ENCODE measurements around the gene CAGE1.

Gene CAGE1

GRCh38 chr6:7311917-7312615 lies 77.5 kb downstream of the CAGE1 start:
- DNase-seq (ENCODE audit: low read depth, low spot score): no peak

DNA sequence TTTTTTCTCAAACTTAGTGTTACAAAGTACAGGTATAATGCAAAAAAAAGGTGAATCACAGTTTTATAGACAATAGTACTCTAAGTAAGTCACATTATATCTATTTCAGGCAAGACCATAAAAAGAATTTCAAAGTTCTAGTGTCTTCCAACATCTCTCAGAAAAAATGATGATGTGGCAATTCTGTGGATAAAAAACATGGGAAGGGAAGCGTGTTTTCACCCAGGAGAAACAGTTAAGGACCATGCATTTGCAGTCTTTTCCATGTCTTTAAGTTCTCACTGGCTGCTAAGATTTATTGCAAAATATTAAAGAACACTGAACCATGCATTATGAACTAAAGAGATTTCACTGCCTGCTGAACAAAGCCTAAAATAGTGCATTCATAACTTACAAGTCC lies 78.4 kb downstream of the CAGE1 start:
- no peak for DNase-seq (ENCODE audit: low read depth, low spot score)

DNA sequence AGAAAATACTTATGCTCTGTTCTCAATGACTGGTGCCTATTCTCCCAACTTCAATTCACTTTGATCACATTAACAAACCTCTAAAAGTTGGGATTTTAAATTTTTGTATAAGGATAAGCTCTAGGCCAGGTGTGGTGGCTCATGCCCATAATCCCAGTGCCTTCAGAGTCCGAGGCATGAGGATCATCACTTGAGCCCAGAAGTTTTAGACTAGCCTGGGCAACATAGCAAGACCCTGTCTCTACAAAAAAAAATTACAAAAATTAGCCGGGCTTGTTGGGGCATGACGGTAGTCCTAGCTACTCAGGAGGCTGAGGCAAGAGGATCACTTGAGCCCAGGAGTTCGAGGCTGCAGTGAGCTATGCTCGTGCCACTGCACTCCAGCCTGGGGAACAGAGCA lies 80.5 kb downstream of the CAGE1 start:
- no peak for DNase-seq (ENCODE audit: low read depth, low spot score)

GRCh38 chr6:7307533-7307932 lies 82.0 kb downstream of the CAGE1 start:
- no peak for DNase-seq (ENCODE audit: low read depth, low spot score)

DNA sequence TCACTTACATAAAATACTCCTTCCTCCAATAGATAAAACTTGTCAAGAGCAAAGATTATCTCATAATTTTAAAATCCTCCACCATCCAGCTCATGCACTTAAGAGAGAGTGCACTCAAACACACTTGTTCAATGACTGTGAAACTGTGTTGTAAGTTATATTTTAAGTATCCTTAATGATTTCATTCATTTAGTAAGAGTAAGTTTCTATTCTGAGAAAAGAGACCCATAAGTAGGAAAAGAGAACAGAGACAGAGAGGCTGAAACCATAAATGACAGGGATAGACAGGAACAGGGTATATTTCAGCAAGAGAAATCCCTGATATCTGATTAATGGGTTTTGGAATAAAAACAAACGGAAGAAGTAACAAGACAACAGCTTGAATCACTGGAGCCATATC lies 84.7 kb downstream of the CAGE1 start:
- DNase-seq (ENCODE audit: low read depth, low spot score): no peak

- DNase-seq (ENCODE audit: low read depth, low spot score): no peak
These were observed 87.8 kb downstream of the CAGE1 start for GRCh38 chr6:7301702-7302101.

GRCh38 chr6:7300926-7301325 lies 88.6 kb downstream of the CAGE1 start:
- no peak for DNase-seq (ENCODE audit: low read depth, low spot score)

DNA sequence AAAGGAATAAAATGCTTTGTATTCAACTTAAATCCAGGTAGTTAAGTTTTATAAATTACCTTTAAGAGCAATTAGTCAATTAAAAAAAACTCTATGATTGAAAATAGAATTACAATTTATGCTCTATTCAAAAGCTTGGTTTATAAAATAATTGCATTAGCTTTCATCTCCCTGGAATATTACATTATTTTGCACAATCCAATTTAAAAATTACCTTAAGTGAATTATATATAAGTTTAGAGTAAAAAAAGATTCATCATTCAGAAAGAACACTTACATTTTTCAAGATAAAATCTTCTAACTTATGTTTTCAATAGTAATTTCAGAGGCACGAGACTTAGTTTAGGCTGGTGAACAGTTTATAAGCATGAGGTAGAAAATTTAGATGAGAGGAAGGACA lies 91.4 kb downstream of the CAGE1 start:
- no peak for DNase-seq (ENCODE audit: low read depth, low spot score)

GRCh38 chr6:7296602-7297001 lies 92.9 kb downstream of the CAGE1 start:
- DNase-seq (ENCODE audit: low read depth, low spot score): no peak

GRCh38 chr6:7295916-7296315 lies 93.6 kb downstream of the CAGE1 start:
- no peak for DNase-seq (ENCODE audit: low read depth, low spot score)

GRCh38 chr6:7292596-7293255 lies 96.8 kb downstream of the CAGE1 start:
- DNase-seq (ENCODE audit: low read depth, low spot score): no peak

- no peak for DNase-seq (ENCODE audit: low read depth, low spot score)
These were observed 99.5 kb downstream of the CAGE1 start for GRCh38 chr6:7290079-7290478.

DNA sequence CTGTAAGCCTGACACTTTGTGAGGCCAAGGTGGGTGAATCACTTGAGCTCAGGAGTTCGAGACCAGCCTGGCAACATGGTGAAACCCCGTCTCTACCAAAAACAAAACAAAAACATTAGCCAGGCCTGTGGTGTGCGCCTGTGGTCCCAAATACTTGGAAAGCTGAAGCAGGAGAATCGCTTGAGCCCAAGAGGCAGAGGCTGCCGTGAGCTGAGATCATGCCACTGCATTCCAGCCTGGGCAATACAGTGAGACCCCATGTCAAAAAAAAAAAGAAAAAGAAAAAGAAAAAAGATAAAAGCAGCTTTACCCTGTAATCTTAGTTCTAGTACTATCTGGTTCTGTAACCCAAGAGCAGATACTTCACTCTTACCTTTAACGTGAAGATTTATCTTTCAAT lies 104.1 kb downstream of the CAGE1 start:
- no peak for DNase-seq (ENCODE audit: low read depth, low spot score)

DNA sequence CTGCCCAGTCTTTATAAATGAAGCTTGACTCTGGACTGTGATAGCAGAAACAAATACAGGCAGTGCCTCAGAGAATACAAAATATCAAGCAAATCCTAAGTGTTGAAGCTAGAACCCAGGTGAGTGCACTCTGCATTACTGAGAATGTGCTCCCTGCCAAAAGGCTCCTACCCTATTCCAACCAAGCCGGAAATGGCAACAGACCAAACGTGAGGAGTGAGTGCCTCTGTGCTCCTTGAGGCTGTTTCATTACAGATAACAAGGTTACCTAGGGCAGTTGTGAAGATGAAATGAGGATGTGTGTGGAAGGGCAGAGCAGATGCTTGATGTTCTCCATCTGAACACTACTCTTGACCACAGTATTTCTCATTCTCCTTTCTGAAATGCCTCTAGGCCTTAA lies 105.9 kb downstream of the CAGE1 start:
- no peak for DNase-seq (ENCODE audit: low read depth, low spot score)

DNA sequence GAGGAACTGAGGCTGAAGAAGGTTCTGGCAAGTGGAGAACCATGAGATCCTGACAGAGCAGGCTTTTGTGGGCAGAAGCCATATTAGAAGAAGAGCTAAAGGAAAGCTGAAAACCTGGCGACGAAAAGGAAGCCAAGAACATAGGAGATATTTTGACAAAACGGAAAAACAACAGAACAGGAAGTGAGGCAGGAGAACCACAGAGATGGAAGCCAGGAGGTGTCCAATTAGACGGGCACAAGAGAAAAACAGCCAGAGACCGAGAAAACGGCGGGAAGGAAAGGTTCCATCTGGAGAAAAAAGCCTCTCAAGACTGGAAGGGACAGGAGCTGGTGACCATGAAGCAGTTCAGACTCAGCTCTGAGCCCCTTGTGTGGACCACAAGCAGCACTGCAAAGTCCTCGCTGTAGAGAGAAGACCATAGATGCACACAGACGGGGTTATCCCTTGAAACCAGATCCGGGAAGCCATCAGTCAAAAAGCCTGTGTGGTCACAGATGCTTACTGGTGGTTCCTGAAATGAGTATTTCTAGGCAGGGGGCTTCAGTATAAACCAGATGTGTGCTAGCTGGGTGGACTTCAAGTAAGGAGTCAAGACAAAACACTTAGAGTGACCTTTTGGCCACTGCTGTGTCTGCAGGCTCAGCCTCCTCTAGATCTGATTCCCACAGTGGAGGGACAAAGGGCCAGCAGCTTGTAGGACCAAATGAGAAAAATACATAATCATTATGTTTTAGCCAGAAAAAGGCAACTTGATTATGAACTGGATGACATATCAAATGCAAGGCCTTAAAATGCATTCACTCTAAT lies 107.2 kb downstream of the CAGE1 start:
- no peak for DNase-seq (ENCODE audit: low read depth, low spot score)
